AG10803 (cell line): Measurements from ENCODE around the gene HCST.

Source experiments
- DNase-seq: peaks from one replicate; pipeline ENCODE4 v3.0.0; 2010; ENCODE audit warnings: low read depth
- H3K4me3 ChIP-seq: 2 replicates; pipeline ENCODE4 v1.5.1; 2011; ENCODE audit warnings: mild to moderate bottlenecking, low read length, control low read depth
- TF ChIP-seq, protein P1 (sequence below): conservative IDR thresholded peaks from 2 replicates; pipeline ENCODE4 v1.5.1; 2011; ENCODE audit warnings: mild to moderate bottlenecking, low read length, control low read depth, inconsistent platforms

HCST gene, protein sequence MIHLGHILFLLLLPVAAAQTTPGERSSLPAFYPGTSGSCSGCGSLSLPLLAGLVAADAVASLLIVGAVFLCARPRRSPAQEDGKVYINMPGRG

DNA sequence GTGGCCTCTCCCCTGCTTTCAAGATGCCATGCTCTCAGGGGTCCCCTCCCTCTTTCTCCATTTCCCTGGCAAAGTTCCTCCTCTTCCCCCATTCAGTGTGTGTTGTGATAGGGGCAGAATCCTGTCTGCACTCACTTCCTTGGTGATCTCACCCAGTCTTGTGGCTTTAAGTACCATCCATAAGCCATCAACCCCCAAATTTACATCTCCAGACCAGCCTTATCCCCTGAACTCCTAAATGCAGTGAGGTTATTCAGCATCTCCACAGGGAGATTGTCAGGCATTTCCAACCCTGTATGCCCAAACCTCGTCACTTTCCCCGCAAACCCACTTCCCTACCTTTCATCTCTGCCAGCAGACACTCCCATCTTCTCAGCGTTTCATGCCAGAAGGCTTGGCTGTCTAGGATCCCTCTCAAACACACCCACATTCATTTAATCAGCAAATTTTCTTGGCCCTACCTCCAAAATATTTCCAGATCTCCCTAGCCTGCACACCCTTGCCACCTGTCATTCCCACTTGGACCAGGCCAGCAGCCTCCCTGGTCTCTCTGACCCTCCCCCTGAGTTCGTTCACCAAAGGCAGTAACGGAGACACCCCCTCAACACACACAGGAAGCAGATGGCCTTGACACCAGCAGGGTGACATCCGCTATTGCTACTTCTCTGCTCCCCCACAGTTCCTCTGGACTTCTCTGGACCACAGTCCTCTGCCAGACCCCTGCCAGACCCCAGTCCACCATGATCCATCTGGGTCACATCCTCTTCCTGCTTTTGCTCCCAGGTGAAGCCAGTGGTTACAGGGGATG lies at the start of gene HCST:
TSS of gene HCST (plus strand) at position 676 of the 808 bp plus-strand sequence. CDS start at position 741, 65 bp downstream.
- H3K4me3 ChIP-seq = peak within 1 kb of the TSS; percentile 33
- TF ChIP-seq, protein P1, sequence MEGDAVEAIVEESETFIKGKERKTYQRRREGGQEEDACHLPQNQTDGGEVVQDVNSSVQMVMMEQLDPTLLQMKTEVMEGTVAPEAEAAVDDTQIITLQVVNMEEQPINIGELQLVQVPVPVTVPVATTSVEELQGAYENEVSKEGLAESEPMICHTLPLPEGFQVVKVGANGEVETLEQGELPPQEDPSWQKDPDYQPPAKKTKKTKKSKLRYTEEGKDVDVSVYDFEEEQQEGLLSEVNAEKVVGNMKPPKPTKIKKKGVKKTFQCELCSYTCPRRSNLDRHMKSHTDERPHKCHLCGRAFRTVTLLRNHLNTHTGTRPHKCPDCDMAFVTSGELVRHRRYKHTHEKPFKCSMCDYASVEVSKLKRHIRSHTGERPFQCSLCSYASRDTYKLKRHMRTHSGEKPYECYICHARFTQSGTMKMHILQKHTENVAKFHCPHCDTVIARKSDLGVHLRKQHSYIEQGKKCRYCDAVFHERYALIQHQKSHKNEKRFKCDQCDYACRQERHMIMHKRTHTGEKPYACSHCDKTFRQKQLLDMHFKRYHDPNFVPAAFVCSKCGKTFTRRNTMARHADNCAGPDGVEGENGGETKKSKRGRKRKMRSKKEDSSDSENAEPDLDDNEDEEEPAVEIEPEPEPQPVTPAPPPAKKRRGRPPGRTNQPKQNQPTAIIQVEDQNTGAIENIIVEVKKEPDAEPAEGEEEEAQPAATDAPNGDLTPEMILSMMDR = no peak
- DNase-seq = peak; percentile 93

DNA sequence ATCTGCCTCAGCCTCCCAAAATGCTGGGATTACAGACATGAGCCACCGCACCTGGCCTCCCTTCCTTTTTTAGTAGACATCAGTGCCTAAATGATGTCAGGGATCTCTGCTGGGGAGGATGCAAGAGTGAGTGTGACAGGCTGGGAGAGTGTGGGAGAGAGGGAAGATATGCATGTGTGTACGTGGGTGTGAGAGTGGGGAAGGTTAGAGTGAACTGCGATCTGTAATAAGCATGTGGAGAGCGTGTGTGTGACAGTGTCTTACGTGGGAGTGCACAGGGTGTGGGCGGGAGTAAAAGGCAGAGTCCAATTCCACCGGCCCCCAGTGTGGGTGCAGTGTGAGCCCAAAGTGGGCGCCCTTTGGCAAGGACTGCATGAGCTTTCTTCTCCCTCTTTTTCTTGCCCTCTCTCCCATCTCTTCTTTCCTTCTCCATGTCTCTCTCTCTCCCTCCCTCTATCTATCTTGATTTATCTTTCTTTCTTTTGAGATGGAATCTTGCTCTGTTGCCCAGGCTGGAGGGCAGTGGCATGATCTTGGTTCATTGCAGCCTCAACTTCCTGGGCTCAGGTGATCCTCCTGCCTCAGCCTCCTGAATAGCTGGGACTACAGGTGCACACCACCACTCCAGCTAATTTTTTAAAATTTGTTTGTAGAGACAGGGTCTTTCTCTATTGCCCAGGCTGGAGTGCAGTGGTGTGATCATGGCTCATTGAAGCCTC lies 49.1 kb upstream of the HCST start:
- DNase-seq = no peak
- no peak overlapping the region for H3K4me3 ChIP-seq
- TF ChIP-seq, protein P1 = no peak

DNA sequence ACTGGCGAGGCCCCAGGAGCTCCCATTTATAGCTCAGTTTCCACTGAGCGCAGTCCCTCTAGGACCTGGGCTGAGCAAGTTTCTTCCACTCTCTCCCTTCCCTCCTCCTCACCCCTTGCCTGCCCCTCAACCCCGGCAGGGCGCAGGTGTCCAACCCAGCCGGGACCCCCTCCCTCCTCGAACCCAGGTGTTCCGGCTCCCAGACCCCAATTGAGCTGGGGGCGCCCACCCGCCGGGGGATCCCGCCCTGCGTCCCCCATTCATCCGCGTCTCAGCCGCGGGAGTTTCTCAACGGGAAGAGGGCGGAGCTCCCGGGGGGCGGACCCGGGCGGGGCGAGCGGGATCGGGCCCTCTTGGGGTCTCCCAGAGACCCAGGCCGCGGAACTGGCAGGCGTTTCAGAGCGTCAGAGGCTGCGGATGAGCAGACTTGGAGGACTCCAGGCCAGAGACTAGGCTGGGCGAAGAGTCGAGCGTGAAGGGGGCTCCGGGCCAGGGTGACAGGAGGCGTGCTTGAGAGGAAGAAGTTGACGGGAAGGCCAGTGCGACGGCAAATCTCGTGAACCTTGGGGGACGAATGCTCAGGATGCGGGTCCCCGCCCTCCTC lies 45.7 kb upstream of the HCST start, which contains the start of gene KIRREL2:
TSS of gene KIRREL2 (plus strand) at position 366 of the 604 bp plus-strand sequence. CDS start at position 575, 209 bp downstream.
- DNase-seq = no peak
- peak within 1 kb of the TSS; percentile 47 for H3K4me3 ChIP-seq
- TF ChIP-seq, protein P1 = no peak

DNA sequence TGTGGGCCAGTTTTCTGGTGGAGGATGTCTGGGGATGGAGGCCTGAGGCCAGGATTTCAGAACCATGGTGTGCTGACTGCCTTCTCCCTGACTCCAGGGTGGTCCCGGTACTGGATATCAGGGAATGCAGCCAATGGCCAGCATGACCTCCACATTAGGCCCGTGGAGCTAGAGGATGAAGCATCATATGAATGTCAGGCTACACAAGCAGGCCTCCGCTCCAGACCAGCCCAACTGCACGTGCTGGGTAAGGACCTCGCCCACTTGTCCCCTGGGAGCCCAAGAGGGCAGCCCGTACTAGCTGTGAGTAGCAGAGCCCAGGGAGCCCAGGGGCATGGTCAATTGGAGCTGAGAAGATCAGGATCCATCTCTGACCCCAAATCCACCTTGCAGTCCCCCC lies 44.0 kb upstream of the HCST start:
- TF ChIP-seq, protein P1 = no peak
- no peak for DNase-seq
- no peak overlapping the region for H3K4me3 ChIP-seq

DNA sequence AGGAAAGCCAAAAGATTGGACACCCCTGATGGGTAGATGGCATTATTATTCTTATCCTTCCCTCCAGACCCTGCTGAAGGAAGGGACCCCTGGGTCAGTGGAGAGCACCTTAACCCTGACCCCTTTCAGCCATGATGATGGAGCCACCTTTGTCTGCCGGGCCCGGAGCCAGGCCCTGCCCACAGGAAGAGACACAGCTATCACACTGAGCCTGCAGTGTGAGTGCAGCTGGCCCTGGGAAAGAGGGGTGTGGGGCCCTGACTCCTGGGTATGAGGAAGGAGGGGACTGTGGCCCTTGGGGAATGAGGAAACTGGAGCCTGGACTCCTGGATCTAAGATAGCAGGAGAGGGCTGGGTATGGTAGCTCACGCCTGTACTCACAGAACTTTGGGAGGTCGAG lies 42.9 kb upstream of the HCST start:
- TF ChIP-seq, protein P1 = no peak
- no peak for DNase-seq

DNA sequence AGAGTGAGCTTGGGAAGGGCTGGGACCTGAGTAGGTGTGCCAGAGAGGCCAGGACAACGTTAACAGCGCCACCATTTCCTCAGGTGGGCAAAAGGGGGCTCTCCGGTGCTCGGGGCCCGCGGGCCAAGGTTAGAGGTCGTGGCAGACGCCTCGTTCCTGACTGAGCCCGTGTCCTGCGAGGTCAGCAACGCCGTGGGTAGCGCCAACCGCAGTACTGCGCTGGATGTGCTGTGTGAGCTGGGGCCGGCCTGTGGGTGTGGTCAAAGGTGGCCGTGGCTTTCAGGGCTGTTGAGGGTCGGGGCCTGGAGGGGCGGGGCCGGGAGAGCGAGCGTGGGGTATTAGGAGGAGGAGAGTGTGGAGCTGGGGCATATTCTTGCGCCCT lies 41.9 kb upstream of the HCST start:
- TF ChIP-seq, protein P1 = no peak
- no peak overlapping the region for H3K4me3 ChIP-seq
- DNase-seq = no peak

More for the DNA sequence above, 42.9 kb upstream of the HCST start:
- no peak overlapping the region for H3K4me3 ChIP-seq
